ENCODE data around the gene GPR89B.
"Not testable (repeated sequence)": the region's sequence is repeated elsewhere in the genome, so short reads cannot be mapped to it uniquely, and the experiment has no call there.

The GPR89B gene

GRCh38 chr1:147942563-147942962 is 14.3 kb downstream of the GPR89B start:
- DNase-seq = not testable (repeated sequence)

- DNase-seq = not testable (repeated sequence)
Measured at GRCh38 chr1:147949517-147949916, 21.3 kb downstream of the GPR89B start.

DNA sequence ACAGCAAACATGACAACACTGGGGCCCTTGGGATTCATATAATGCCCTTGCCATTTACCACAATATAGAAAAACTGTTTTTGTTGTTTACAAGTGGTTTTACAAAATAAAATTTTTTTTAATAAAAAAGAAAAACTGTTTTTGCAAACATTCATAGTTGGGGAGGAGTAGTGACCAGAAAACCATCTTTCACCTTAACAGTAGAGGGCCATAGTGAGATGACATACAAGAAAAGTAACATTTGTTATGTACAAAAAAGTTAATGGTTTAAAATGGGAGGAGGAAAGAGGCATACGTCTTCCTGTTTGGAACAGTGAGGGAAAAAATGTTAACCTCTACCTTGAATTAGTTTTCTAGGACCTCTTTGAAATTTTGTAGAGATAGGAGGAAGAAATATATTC is 30.7 kb downstream of the GPR89B start:
- DNase-seq = not testable (repeated sequence)

GRCh38 chr1:147959680-147960079 is 31.5 kb downstream of the GPR89B start:
- DNase-seq = not testable (repeated sequence)

GRCh38 chr1:147964575-147964974 is 36.4 kb downstream of the GPR89B start:
- DNase-seq = not testable (repeated sequence)

GRCh38 chr1:147966657-147967056 is 38.4 kb downstream of the GPR89B start:
- DNase-seq = not testable (repeated sequence)

GRCh38 chr1:147978896-147979651 is 50.9 kb downstream of the GPR89B start:
- DNase-seq = not testable (repeated sequence)

GRCh38 chr1:147985374-147985773 is 57.2 kb downstream of the GPR89B start:
- DNase-seq = not testable (repeated sequence)

DNA sequence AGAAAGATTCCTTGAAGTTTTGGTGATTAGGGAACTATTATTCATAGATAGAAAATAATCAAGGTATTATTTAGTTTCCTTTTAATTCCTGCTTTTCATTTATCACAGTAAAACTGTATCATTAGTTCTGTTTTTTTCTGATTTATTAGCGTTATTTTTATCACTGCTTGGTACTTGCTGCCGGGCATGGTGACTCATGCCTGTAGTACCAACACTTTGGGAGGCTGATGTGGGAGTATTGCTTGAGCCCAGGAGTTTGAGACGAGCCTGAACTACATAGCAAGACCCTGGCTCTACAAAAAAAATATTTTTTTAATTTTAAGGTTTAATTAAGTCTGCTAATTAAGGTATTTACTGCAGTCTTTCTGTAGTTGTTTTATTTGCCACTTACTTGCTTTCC is 59.7 kb downstream of the GPR89B start:
- not testable (repeated sequence) for DNase-seq

- not testable (repeated sequence) for DNase-seq
Measured at GRCh38 chr1:147992916-147993315, 64.7 kb downstream of the GPR89B start.

GRCh38 chr1:147993400-147993799 is 65.2 kb downstream of the GPR89B start:
- DNase-seq = not testable (repeated sequence)

- DNase-seq = not testable (repeated sequence)
Measured at GRCh38 chr1:147993825-147994615, 65.8 kb downstream of the GPR89B start.

GRCh38 chr1:147996088-147996487 is 67.9 kb downstream of the GPR89B start:
- DNase-seq = not testable (repeated sequence)

GRCh38 chr1:148007724-148008123 is 79.5 kb downstream of the GPR89B start:
- DNase-seq = not testable (repeated sequence)

DNA sequence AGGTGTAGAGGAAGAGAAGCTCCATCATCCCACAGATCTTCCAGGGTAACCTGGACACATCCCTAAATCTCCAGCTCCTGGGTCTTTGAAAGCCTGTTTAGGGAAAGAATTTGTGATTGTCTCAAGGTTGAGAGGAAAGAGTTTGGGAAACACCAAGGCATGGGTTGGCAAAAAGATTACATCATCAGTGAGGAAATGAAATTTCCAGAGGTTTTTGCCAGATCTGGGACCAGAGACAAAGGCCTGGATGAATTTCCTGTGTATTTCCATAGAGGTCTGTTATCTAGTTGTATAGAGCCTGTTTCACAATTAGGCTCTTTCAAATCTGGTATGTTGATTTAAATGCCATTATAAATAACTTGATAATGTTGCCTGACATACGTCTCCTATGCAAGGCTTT is 82.3 kb downstream of the GPR89B start:
- DNase-seq = no peak

- not testable (repeated sequence) for DNase-seq
Measured at GRCh38 chr1:148013177-148014144, 85.2 kb downstream of the GPR89B start.

GRCh38 chr1:148014289-148015200 is 86.3 kb downstream of the GPR89B start:
- not testable (repeated sequence) for DNase-seq

DNA sequence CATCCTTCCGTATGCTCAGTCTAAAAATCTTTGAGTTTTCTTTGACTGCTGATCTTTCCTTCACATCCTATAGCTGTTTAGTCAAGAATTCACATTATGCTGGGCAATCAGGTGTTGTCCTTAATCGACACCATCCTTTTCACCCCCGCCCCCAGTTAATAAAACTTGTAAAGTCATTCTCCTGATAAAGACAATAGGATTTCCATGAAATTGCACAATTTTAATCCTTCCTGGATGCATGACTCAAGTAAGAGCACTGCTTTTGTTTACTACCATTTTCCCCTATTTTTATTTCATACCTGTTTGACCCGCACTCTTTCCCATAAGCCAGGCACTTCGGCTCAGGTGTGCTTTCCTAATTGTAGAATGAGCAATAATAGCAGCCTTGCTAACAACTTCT is 96.7 kb downstream of the GPR89B start:
- not testable (repeated sequence) for DNase-seq

GRCh38 chr1:148027004-148027403 is 98.8 kb downstream of the GPR89B start:
- DNase-seq = not testable (repeated sequence)

DNA sequence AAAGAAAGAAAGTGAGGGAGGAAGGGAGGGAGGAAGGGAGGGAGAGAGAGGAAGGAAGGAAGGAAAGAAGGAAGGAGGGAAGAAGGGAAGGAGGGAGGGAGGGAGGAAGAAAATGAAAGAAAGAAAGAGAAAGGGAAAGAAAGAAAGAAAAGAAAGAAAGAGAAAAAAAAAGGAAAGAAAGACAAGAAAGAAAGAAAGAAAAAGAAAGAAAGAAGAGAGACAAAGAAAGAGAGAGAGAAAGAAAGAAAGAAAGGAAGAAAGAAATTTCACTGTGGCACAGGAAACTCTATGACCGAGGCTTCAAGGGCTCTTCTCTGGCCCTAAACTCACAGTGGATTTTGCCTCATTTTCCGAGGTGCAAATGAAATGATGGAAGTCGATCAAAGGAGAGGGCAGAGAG is 104.0 kb downstream of the GPR89B start:
- DNase-seq = not testable (repeated sequence)

DNA sequence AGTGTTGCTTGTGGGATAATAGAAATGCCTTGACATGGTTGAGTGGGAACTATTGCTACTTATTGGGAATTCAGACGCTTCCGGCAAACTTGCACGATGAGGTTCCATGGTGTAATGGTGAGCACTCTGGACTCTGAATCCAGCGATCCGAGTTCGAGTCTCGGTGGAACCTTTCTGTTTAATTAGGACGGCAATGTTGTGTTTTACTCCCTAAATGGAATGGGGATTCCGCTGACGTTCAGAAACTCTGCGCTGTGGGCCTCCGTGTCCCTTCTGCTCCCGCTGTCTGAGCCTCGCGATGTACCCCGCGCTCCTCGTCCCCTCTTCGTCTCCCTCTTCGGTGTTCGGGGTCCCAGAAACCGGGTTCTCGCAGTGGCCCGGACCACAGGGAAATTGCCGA is 104.5 kb downstream of the GPR89B start:
- not testable (repeated sequence) for DNase-seq

DNA sequence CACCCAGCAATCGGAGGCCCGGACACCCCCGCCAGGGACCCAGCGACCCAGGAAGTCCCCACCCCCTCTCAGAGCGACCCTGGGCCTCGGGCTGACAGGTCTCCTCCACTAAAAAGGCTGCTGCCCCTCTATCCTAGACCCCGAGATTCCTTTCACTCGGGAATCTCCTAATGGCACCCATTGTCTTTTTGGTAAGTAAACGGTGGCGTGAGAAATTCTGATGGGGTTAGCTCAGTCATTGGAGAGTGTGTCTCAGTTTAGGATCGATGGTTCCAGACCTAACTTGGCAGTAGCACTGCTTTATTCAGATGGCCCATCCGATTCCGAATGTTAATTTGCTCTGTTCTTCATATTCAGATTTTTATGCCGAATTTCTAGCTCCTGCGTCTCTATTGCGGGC is 104.9 kb downstream of the GPR89B start:
- not testable (repeated sequence) for DNase-seq
